Left forelimb (tissue), 1 donor: ENCODE results near the gene ATP1A2.
A peak's percentile ranks its signal among the peaks of the same experiment; 100 is the strongest.

ENCODE experiments used
- DNase-seq: peaks from one replicate; pipeline ENCODE4 v3.0.0-alpha.2; 2018; ENCODE audit warnings: low spot score

The ATP1A2 gene

GRCh38 chr1:160085686-160086455, 29.7 kb upstream of the ATP1A2 start:
- DNase-seq = peak; percentile 78

- DNase-seq = no peak
Measured at GRCh38 chr1:160086456-160086892, 29.1 kb upstream of the ATP1A2 start.

- no peak for DNase-seq
Measured at GRCh38 chr1:160087118-160087662, 28.4 kb upstream of the ATP1A2 start.

- DNase-seq = no peak
Measured at GRCh38 chr1:160089883-160090282, 25.7 kb upstream of the ATP1A2 start.

GRCh38 chr1:160090760-160091159, 24.8 kb upstream of the ATP1A2 start:
- no peak for DNase-seq

GRCh38 chr1:160091666-160092223, 23.8 kb upstream of the ATP1A2 start:
- DNase-seq = no peak

- DNase-seq = no peak
Measured at GRCh38 chr1:160092366-160093068, 23.0 kb upstream of the ATP1A2 start.

- DNase-seq = no peak
Measured at GRCh38 chr1:160093069-160093395, 22.5 kb upstream of the ATP1A2 start.

GRCh38 chr1:160093624-160094290, 21.8 kb upstream of the ATP1A2 start:
- DNase-seq = no peak

- DNase-seq = no peak
Measured at GRCh38 chr1:160094291-160094625, 21.3 kb upstream of the ATP1A2 start.

GRCh38 chr1:160094806-160095205, 20.8 kb upstream of the ATP1A2 start:
- no peak for DNase-seq

GRCh38 chr1:160095382-160096105, 20.0 kb upstream of the ATP1A2 start:
- DNase-seq = no peak

- DNase-seq = no peak
Measured at GRCh38 chr1:160096274-160097116, 19.1 kb upstream of the ATP1A2 start.

GRCh38 chr1:160097151-160097910, 18.2 kb upstream of the ATP1A2 start:
- DNase-seq = no peak

- DNase-seq = peak; percentile 94
Measured at GRCh38 chr1:160097911-160098851, 17.4 kb upstream of the ATP1A2 start, which contains the start of gene IGSF8. IGSF8 (minus strand) TSS chr1:160098619; CDS start chr1:160098472, 147 bp downstream.

- DNase-seq = peak; percentile 99
Measured at GRCh38 chr1:160098852-160099561, 16.6 kb upstream of the ATP1A2 start.

- DNase-seq = no peak
Measured at GRCh38 chr1:160099716-160100375, 15.7 kb upstream of the ATP1A2 start.
